IgD-negative memory B cell (primary cell): ENCODE data around the gene BSCL2. TPM values are rescaled to one million over a fixed set of nuclear protein-coding genes. Genes with fewer than 3 reads are reported as not detected.
"Not testable (repeated sequence)": the region's sequence is repeated elsewhere in the genome, so short reads cannot be mapped to it uniquely, and the experiment has no call there.

ENCODE experiments used
- H3K27ac Mint-ChIP-seq, 3 donors: one replicate each; pipeline ENCODE4 v1.8.0; 2020 to 2022; ENCODE audit warnings: mild to moderate bottlenecking in 3 of 3, mixed read lengths in 3 of 3, moderate library complexity in 1 of 3
- H3K27me3 Mint-ChIP-seq: one replicate; pipeline ENCODE4 v1.8.0; 2021; ENCODE audit warnings: mixed read lengths
- H3K36me3 Mint-ChIP-seq: one replicate; pipeline ENCODE4 v1.8.0; 2020; ENCODE audit warnings: mild to moderate bottlenecking, mixed read lengths
- H3K4me1 Mint-ChIP-seq, 3 donors: one replicate each; pipeline ENCODE4 v1.8.0; 2020 to 2022; ENCODE audit warnings: mixed read lengths in 3 of 3, mild to moderate bottlenecking in 1 of 3
- H3K4me3 Mint-ChIP-seq, 4 donors: one replicate each; pipeline ENCODE4 v1.8.0; 2020 to 2022; ENCODE audit warnings: mild to moderate bottlenecking in 4 of 4, mixed read lengths in 4 of 4, moderate library complexity in 3 of 4
- H3K9me3 Mint-ChIP-seq, 3 donors: one replicate each; pipeline ENCODE4 v1.8.0; 2020 to 2021; ENCODE audit warnings: mixed read lengths in 3 of 3, mild to moderate bottlenecking in 1 of 3
- polyA plus RNA-seq: library from polyadenylated mRNA; unstranded; fragments of 300-500 nt; fragmentation: Illumina TruSeq; gene quantifications from one replicate; pipeline ENCODE4 v1.2.3, GENCODE V29; 2021

BSCL2 gene
- polyA plus RNA-seq, 1 donor from 2014 or later = 48.2 TPM

DNA sequence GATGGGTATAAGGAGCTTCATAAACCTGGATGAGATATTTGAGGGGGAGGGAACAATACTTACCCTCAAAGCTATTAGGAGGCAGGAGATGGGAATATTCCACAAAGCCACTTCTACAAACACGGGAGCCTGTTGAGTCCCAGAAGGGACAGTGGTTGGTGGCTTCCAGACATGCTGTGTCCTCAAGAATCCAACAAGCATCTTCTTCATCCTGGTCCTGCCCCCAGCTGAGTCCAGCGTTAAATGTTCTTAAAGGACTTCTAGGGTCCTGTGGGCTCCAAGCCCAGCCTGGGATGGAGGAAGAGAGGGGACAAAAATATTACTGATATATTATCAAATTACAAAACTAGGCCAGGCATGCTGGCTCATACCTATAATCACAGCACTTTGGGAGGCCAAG, 39.8 kb downstream of the BSCL2 start:
- no peaks in the 10 kb centered on the region for H3K36me3 Mint-ChIP-seq
- H3K4me3 Mint-ChIP-seq = peak overlapping the region in 3 of 4 donors; percentile 63 to 99 (median 98)
- H3K4me1 Mint-ChIP-seq = peaks cover 31 to 34% (median 34%) of the 10 kb centered on the region in 3 donors
- no peaks in the 10 kb centered on the region for H3K9me3 Mint-ChIP-seq
- H3K27ac Mint-ChIP-seq = peak overlapping the region in 2 of 3 donors; percentile 98
- no peaks in the 10 kb centered on the region for H3K27me3 Mint-ChIP-seq

DNA sequence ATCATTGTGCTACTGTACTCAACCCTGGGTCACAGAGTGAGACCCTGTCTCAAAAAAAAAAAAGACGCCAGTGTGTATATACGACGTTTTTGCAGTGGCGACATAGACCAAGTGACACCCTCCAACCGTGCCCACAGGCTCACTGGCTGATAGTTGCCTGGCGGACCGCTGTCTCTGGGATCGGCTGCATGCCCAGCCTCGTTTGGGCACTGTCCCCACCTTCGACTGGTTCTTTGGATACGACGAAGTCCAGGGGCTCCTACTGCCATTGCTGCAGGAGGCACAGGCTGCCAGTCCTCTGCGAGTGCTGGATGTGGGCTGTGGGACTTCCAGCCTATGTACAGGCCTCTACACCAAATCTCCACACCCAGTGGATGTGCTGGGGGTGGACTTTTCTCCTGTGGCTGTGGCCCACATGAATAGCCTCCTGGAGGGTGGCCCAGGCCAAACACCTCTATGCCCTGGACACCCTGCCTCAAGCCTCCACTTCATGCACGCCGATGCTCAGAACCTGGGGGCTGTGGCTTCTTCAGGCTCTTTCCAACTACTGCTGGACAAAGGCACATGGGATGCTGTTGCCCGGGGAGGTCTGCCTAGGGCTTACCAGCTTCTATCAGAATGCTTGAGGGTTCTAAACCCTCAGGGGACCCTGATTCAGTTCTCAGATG, 40.8 kb downstream of the BSCL2 start:
- Mint-ChIP-seq H3K27me3 (no peaks in the 10 kb centered on the region), H3K4me1 (peaks cover 27 to 29% (median 29%) of the 10 kb centered on the region in 3 donors), H3K4me3 (peak overlapping the region; percentile 96 to 99 (median 98)), H3K9me3 (no peaks in the 10 kb centered on the region), H3K36me3 (no peaks in the 10 kb centered on the region), H3K27ac (peak overlapping the region; percentile 46 to 98 (median 98))

DNA sequence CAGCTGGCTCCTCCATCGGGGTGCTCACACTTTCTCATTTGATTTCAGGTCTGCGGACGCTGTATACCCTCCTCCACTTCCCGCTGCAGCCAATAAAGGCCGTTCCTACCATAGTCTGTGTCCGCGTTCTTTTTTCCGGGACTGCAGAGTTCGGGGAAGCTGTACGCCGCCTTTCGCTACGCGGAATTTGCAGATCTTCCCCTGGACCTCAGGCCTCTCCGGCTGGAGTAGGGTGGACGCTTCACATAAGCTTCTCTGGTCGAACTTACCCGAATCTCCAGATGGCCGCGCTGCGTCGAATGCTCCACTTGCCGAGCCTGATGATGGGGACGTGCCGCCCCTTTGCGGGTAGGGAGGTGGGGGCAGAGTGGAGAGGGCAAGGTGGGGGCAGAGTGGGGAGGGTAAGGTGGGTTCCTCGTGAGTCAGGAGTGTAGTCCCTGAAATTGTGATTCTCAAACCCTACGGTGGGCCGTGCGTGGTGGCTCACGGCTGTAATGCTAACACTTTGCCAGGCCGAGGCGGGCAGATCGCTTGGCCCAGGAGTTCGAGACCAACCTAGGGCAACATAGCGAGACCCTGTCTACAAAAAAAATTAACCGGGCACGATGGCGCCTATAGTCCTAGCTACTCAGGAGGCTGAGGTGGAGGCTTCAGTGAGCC, 41.5 kb downstream of the BSCL2 start:
- Mint-ChIP-seq H3K27ac (peak overlapping the region; percentile 95 to 98 (median 98)), H3K9me3 (no peaks in the 10 kb centered on the region), H3K4me1 (peaks cover 22 to 27% (median 25%) of the 10 kb centered on the region in 3 donors), H3K4me3 (peak overlapping the region; percentile 96 to 99 (median 98)), H3K36me3 (no peaks in the 10 kb centered on the region), H3K27me3 (no peaks in the 10 kb centered on the region)

DNA sequence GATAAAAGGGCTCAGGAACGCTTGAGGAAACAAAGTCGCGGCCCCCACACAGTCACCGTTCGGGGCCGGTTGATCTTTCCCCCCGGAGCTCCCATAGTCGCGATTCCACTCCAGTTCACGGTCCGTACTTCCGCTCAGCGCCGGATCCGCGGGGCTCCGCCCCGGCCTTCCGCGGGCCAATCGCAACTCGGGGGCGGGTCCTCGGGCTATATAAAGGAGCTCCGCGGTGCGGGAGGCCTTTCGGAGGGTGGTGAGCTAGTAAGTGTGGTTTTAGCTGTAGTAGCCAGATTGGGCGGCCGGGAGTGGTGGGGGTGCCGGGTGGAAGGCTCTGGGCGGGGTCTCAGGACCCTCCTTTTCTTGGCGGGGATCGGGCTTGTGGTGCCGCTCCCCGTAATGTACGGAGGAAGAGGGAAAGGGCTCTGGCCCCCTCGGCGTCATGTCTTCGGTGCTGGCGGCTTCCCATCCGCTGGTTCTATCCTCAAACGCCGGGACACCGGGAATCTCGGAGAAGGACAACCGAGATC, 42.1 kb downstream of the BSCL2 start, which contains the start of the genes C11orf98 and CSKMT:
TSS of gene C11orf98 (minus strand) at position 136 of the 524 bp plus-strand sequence. CDS start at position 95, 41 bp downstream.
TSS of gene CSKMT (plus strand) at position 238 of the 524 bp plus-strand sequence. CDS start 568 bp downstream, outside the sequence.
- Mint-ChIP-seq H3K36me3 (no peaks in the 10 kb centered on the region), H3K27ac (peak within 1 kb of the TSS; percentile 95 to 98 (median 98)), H3K27me3 (no peaks in the 10 kb centered on the region), H3K4me3 (peak within 1 kb of the TSS; percentile 96 to 99 (median 98)), H3K9me3 (no peaks in the 10 kb centered on the region), H3K4me1 (peaks cover 21 to 24% (median 22%) of the 10 kb centered on the region in 3 donors)

DNA sequence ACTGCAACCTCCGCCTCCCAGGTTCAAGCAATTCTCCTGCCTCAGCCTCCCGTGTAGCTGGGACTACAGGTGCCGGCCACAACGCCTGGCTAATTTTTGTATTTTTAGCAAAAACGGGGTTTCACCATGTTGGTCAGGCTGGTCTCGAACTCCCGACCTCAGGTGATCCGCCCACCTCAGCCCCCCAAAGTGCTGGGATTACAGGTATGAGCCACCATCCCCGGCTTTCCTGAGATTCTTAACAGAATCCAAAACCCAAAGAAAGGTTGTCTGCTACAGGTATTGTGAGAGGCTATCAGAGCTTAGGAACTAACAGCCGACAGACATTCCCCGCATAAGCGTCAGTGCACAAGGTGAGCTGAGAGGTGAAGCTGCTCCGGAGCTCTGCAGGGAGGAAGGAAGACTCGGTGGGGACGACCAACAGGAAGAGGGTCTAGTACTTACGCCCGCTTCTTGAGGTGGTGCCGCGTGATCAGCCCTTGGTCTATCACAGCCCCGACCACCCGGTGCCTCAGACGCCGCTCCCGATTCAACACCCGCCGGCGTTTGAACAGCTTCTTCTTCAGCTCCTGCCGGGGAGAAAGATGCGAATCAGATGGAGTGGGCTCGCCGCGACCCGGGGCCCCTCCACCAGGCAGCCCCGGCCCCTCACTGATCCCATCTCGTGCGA, 42.7 kb downstream of the BSCL2 start:
- peak overlapping the region; percentile 96 to 99 (median 98) for H3K4me3 Mint-ChIP-seq
- peak overlapping the region; percentile 95 to 98 (median 98) for H3K27ac Mint-ChIP-seq
- no peaks in the 10 kb centered on the region for H3K36me3 Mint-ChIP-seq
- H3K4me1 Mint-ChIP-seq = peaks cover 21 to 24% (median 22%) of the 10 kb centered on the region in 3 donors
- no peaks in the 10 kb centered on the region for H3K9me3 Mint-ChIP-seq
- no peaks in the 10 kb centered on the region for H3K27me3 Mint-ChIP-seq

DNA sequence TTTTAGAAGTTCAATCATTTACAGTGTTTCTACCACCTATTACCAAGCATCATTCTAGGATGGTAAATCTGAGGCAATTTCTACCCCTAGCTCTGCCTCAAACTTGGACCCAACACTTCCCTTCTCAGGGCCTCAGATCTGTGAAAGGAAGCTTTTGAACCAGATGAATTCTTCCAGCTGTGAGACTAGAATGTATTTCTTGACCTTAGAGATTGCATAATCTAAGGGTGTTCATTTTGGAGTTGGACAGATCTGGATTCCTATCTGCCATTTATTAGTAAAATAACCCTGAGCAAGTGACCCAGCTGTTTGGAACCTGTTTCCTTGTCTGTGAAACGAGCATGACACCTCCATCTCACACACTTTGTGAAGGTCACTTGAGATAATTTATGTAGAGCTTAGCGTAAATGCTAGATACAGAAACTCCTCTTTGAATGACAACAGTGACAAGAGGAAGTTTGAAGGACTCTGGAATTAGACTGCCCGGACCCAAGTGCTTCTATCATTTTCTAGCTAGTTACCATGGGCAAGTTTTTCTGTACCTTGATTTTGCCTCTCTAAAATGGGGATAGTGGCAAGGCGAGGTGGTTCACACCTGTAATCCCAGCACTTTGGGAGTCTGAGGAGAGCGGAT, 50.3 kb downstream of the BSCL2 start:
- H3K36me3 Mint-ChIP-seq = no peaks in the 10 kb centered on the region
- H3K4me3 Mint-ChIP-seq = peak overlapping the region in 1 of 4 donors; percentile 70
- H3K27me3 Mint-ChIP-seq = no peaks in the 10 kb centered on the region
- H3K9me3 Mint-ChIP-seq = no peaks in the 10 kb centered on the region
- H3K4me1 Mint-ChIP-seq = peaks cover 7 to 11% (median 9%) of the 10 kb centered on the region in 3 donors
- H3K27ac Mint-ChIP-seq = peak overlapping the region in 1 of 3 donors; percentile 52

DNA sequence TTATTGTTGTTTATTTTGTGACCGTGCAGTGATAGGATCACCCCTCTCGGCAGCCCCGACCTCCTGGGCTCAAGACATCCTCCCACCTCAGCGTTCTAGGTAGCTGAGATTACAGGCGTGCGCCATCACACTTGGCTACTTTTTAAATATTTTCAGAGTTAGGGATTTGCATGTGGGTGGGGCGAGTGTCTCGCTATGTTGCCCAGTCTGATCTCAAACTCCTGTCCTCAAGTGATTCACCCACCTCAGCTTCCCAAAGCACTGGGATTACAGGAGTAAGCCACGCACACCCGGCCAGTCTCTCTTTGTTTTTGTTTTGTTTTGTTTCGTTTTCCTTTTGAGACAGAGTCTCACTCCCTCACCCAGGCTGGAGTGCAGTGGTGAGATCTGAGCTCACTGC, 52.9 kb downstream of the BSCL2 start:
- H3K9me3 Mint-ChIP-seq = no peaks in the 10 kb centered on the region
- H3K4me1 Mint-ChIP-seq = peaks cover 11 to 12% (median 11%) of the 10 kb centered on the region in 3 donors
- H3K27ac Mint-ChIP-seq = peak overlapping the region in 2 of 3 donors; percentile 81 to 100
- H3K27me3 Mint-ChIP-seq = no peaks in the 10 kb centered on the region
- peak overlapping the region; percentile 89 to 99 (median 90) for H3K4me3 Mint-ChIP-seq
- H3K36me3 Mint-ChIP-seq = no peaks in the 10 kb centered on the region

DNA sequence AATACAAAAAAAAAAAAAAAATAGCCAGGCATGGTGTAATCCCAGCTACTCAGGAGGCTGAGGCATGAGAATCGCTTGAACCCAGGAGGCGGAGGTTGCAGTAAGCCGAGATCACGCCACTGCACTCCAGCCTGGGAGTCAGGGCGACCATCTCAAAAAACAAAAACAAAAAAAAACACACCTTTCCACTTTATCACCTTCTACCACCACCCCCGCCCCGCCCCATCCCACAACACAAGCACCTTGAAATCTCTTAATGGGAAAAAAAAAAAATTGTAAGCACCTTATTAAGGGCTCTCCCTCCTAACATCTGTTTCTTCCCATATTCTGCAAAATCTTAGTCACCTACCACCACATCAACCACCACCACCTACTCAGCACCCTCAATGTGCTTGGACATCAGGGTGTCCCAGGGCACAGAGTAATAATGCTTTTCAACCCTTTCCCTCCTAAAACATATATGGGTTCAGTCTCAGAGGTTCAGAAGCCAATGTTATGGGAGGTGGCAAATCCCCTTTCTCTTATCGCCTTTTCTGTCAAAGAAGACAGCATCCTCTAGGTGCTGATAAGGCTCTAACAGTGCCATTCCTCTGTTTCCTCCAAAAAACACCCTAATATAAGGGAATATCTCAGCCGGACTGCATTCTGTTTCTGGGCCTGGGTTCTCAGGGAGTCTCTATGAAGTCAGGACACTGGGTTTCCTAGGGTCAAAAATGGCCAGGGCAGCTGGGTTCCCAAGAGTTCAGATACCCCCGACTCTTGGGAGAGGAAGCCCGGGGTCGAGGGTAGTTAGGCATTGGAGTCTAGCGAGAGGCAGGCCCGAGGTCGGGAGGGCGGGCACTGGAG, 54.8 kb downstream of the BSCL2 start:
- no peaks in the 10 kb centered on the region for H3K27me3 Mint-ChIP-seq
- H3K36me3 Mint-ChIP-seq = no peaks in the 10 kb centered on the region

DNA sequence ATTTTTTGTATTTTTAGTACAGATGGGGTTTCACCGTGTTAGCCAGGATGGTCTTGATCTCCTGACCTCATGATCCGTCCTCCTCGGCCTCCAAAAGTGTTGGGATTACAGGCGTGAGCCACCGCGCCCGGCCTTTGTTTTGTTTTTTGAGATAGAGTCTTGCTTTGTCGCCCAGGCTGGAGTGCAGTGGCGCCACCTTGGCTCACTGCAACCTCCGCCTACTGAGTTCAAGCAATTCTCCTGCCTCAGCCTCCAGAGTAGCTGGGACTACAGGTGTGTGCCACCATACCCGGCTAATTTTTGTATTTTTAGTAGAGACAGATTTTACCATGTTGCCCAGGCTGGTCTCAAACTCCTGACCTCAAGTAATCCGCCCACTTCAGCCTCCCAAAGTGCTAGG, 56.9 kb downstream of the BSCL2 start:
- H3K27ac Mint-ChIP-seq, H3K27me3 Mint-ChIP-seq, H3K36me3 Mint-ChIP-seq, H3K9me3 Mint-ChIP-seq: not testable (repeated sequence)
- Mint-ChIP-seq H3K4me1 (peaks cover 15 to 18% (median 17%) of the 10 kb centered on the region in 3 donors), H3K4me3 (peak overlapping the region in 1 of 4 donors; percentile 66)

More for the DNA sequence above, 54.8 kb downstream of the BSCL2 start:
- H3K9me3 Mint-ChIP-seq = no peaks in the 10 kb centered on the region
- peak overlapping the region; percentile 92 to 100 (median 98) for H3K27ac Mint-ChIP-seq
- peaks cover 11 to 12% (median 11%) of the 10 kb centered on the region in 3 donors for H3K4me1 Mint-ChIP-seq
- H3K4me3 Mint-ChIP-seq = peak overlapping the region; percentile 91 to 99 (median 96)

DNA sequence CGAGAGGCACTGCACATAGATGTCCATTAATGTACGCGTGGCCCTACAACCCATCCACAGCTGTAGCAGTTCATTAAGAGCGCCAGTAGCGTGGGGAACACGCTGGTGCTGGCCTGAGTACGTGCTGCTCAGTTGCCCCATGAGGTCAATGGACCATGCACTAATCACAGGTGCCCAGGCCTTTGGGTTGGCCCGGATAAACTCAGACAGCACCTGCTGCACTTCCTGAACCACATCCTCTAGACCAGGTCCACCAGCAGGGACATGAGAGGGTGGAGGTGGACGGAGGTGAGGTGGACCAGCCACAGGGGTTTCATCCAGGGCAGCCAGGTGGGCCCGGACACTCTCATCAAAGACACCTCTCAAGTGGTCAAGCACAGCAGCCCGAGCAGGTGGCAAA, 57.7 kb downstream of the BSCL2 start:
- peak overlapping the region in 1 of 3 donors; percentile 64 for H3K27ac Mint-ChIP-seq

DNA sequence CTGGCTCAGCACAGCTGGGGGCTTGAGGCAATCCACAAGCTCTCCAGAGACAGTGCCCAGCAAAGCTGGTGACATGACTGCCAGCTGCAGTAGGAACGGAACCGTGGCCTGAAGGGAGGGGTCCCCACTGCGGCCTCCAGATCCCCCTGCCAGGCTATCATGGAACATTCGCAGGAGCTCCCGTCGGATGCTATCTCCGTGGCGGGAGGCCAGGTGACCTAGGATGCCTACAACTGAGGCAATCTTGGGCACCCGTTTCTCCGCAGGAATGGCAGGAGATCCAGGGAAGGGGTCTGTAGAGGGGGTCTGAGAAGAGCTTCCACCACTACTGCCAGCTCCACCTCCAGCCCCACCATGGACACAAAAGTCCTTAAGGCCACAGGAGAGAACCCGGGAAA, 58.3 kb downstream of the BSCL2 start:
- peaks cover 17 to 21% (median 18%) of the 10 kb centered on the region in 3 donors for H3K4me1 Mint-ChIP-seq
- peak overlapping the region in 2 of 4 donors; percentile 68 to 72 for H3K4me3 Mint-ChIP-seq
- no peaks in the 10 kb centered on the region for H3K27me3 Mint-ChIP-seq
- no peaks in the 10 kb centered on the region for H3K36me3 Mint-ChIP-seq
- peak overlapping the region in 2 of 3 donors; percentile 39 to 64 for H3K27ac Mint-ChIP-seq
- no peaks in the 10 kb centered on the region for H3K9me3 Mint-ChIP-seq

More for the DNA sequence above, 57.7 kb downstream of the BSCL2 start:
- Mint-ChIP-seq H3K27me3 (no peaks in the 10 kb centered on the region), H3K9me3 (no peaks in the 10 kb centered on the region), H3K4me3 (peak overlapping the region in 2 of 4 donors; percentile 68 to 72), H3K36me3 (no peaks in the 10 kb centered on the region), H3K4me1 (peaks cover 17 to 22% (median 18%) of the 10 kb centered on the region in 3 donors)

DNA sequence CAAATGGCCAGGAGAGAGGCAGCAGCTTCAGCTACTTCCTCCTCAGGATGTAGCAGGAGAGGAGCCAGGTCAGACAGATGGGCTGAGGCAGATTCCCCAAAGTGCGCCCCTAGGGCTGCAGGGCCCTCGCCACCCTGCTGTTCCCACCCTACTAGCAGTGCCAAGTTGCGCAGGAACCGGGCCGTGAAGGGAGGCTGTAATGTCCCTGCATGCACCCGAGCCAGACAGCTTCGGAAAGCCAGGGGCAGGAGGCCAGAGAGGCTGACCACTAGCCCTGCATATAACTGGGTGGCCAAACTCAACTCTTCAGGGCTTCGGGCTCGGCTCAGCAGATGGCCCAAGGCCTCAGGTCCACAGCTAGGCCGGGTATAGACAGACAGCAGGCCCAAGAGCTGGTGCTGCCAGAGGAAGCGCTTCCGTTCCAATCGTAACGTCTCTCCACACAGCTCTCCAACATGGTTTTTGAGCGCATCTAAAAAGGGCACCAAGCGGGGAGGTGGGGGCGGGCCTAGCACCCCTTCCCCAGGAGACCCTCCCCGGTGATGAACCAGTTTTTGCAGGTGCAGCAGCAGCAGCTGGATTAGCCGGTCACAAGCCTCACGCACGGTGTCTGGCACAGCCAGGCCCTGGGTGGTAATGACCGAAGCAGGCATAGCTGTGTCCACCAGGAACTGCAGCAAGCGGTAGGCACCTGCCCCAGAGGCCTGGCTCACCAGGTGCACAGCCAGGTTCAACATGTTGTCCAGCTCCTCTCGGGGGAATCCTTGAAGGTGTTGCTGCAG, 58.8 kb downstream of the BSCL2 start:
- H3K36me3 Mint-ChIP-seq = no peaks in the 10 kb centered on the region
- H3K4me3 Mint-ChIP-seq = peak overlapping the region in 1 of 4 donors; percentile 72
- H3K4me1 Mint-ChIP-seq = peaks cover 15 to 21% (median 18%) of the 10 kb centered on the region in 3 donors
- no peaks in the 10 kb centered on the region for H3K9me3 Mint-ChIP-seq
- H3K27me3 Mint-ChIP-seq = no peaks in the 10 kb centered on the region
- H3K27ac Mint-ChIP-seq = peak overlapping the region in 1 of 3 donors; percentile 68

DNA sequence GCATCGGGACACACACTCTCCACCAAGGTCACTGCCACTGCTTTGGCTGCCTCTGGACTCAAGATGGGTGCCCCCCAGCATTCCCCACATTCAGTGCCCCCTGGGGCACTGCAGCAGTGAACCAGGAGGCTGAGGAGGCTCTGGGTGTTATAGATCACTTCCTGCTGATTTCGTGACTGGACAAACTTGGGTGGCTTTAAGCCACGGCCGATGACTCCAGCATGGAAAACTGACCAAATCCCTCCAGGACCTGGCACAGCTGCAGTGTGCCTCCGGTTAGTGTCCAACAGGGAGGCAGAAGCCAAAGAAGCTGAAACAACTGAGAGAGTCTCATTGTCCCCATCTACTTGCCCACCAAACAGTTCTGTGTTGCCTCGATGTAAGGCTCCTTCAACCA, 59.6 kb downstream of the BSCL2 start:
- Mint-ChIP-seq H3K4me3 (peak overlapping the region in 1 of 4 donors; percentile 33), H3K27ac (peak overlapping the region in 1 of 3 donors; percentile 68), H3K36me3 (no peaks in the 10 kb centered on the region), H3K4me1 (peaks cover 10 to 20% (median 17%) of the 10 kb centered on the region in 3 donors), H3K27me3 (no peaks in the 10 kb centered on the region), H3K9me3 (no peaks in the 10 kb centered on the region)
